ENCODE results near the gene TBRG4.

The TBRG4 gene

GRCh38 chr7:45157286-45157652, 45.8 kb upstream of the TBRG4 start (continued):
- TF ChIP-seq PRDM2 (tag by site-specific recombination; IDR thresholded peaks at IDR 0.05; ENCODE audit: borderline replicate concordance): no peak
- no peak for TF ChIP-seq SETDB1 (IDR thresholded peaks at IDR 0.05; ENCODE audit: insufficient read length, low read length)
- TF ChIP-seq SCRT1 (tag by site-specific recombination; IDR thresholded peaks at IDR 0.05; ENCODE audit: borderline replicate concordance): no peak
- no peak for TF ChIP-seq ZNF747 (tag by site-specific recombination; IDR thresholded peaks at IDR 0.05)
- no peak for TF ChIP-seq ZNF10 (tag by site-specific recombination; IDR thresholded peaks at IDR 0.05)

- no peaks in the 10 kb centered on the region for H3K36me3 ChIP-seq (ENCODE audit: control insufficient read depth in 2 of 2, insufficient read depth in 1 of 2, low read length in 2 of 2)
- no peak overlapping the region for H3K4me3 ChIP-seq (ENCODE audit: low read depth, low read length)
- TF ChIP-seq REST (tag by site-specific recombination; IDR thresholded peaks at IDR 0.05): no peak
- no peak for TF ChIP-seq PRDM1 (tag by site-specific recombination; IDR thresholded peaks at IDR 0.05)
- no peak for TF ChIP-seq ZNF366 (tag by site-specific recombination; conservative IDR thresholded peaks at IDR 0.05)
- TF ChIP-seq ZSCAN4 (tag by site-specific recombination; IDR thresholded peaks at IDR 0.05): peak; percentile 76; the same call in 1 of the 2 replicates
- ChIA-PET CTCF (interaction anchor here (0.7 to 3.8 kb wide), 2 partner anchors 103 to 698 kb away, joined by 3 to 35 read pairs; no protein-coding TSS in a partner anchor), POLR2A (no interaction called here)
- no peaks in the 10 kb centered on the region for H3K9me3 ChIP-seq (ENCODE audit: control insufficient read depth, insufficient read depth, low read depth, low read length)
- no peaks in the 10 kb centered on the region; the same call in 1 of the 2 replicates for H3K4me1 ChIP-seq (ENCODE audit: control insufficient read depth, insufficient read depth, low read length)
- no peak overlapping the region for H3K27ac ChIP-seq (ENCODE audit: extremely low read depth, low read depth, low read length)
Measured at GRCh38 chr7:45156516-45157272, 45.2 kb upstream of the TBRG4 start.

- no peak overlapping the region for H3K4me3 ChIP-seq (ENCODE audit: low read depth, low read length)
- CTCF ChIA-PET: interaction anchor here (0.7 to 3.8 kb wide), 2 partner anchors 104 to 698 kb away, joined by 3 to 35 read pairs; no protein-coding TSS in a partner anchor
- no peaks in the 10 kb centered on the region; the same call in 1 of the 2 replicates for H3K4me1 ChIP-seq (ENCODE audit: control insufficient read depth, insufficient read depth, low read length)
- TF ChIP-seq ZNF549 (tag by site-specific recombination; IDR thresholded peaks at IDR 0.05) (no peak), ZNF26 (tag by site-specific recombination; IDR thresholded peaks at IDR 0.05) (no peak), GLIS2 (tag by site-specific recombination; IDR thresholded peaks at IDR 0.05) (no peak)
- no peak overlapping the region for H3K27ac ChIP-seq (ENCODE audit: extremely low read depth, low read depth, low read length)
- H3K36me3 ChIP-seq (ENCODE audit: control insufficient read depth in 2 of 2, insufficient read depth in 1 of 2, low read length in 2 of 2): no peaks in the 10 kb centered on the region
- no peaks in the 10 kb centered on the region for H3K9me3 ChIP-seq (ENCODE audit: control insufficient read depth, insufficient read depth, low read depth, low read length)
- POLR2A ChIA-PET: no interaction called here
Measured at GRCh38 chr7:45155941-45156340, 44.4 kb upstream of the TBRG4 start.

Data from HEK293 (cell line).